ENCODE measurements around the gene GID8.

GID8 gene

DNA sequence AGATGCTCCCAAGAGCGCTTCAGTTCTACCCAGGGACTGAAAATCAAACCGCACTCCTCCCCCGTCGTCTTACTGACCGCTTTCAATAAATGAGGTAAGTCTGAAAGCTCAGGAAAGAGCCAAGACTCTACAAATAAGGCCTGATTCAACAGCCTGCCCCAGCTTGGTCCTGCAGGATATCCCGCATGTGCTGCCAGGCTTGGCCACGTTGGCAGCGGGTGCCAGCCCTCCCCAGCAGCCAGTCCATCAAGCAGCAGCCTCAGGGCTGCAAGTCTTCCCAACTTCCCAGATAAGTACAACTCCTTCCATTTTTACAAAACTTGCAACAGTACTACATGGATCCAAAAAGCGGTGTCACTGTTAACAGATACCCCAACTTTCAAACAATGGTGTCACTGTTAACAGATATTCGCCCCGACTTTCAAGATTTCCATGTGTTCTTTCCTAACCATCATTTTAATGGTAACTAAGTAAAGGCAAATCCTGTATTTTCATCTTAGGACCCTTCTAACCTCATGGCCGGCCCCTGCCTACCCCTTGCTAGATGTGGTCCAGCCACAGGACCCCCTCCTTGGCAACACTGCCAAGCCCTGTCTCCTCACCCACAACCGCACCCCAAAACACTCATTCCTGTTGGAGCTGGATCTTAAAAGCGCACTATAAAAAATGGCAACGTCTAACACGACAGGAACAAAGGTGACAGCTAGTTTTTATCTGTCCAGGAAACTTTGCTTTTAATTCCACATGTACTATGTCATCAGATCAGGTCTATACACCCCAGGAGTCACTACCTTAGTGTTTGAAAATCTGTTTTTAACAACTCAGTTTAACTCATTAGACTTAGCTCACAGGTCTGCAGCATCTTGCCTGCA, 39.6 kb upstream of the GID8 start:
- no peak for DNase-seq (ENCODE audit: low read depth)
- H3K4me3 ChIP-seq (ENCODE audit: low read depth, low read length): no peak overlapping the region
- TF ChIP-seq, protein P1, sequence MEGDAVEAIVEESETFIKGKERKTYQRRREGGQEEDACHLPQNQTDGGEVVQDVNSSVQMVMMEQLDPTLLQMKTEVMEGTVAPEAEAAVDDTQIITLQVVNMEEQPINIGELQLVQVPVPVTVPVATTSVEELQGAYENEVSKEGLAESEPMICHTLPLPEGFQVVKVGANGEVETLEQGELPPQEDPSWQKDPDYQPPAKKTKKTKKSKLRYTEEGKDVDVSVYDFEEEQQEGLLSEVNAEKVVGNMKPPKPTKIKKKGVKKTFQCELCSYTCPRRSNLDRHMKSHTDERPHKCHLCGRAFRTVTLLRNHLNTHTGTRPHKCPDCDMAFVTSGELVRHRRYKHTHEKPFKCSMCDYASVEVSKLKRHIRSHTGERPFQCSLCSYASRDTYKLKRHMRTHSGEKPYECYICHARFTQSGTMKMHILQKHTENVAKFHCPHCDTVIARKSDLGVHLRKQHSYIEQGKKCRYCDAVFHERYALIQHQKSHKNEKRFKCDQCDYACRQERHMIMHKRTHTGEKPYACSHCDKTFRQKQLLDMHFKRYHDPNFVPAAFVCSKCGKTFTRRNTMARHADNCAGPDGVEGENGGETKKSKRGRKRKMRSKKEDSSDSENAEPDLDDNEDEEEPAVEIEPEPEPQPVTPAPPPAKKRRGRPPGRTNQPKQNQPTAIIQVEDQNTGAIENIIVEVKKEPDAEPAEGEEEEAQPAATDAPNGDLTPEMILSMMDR (IDR thresholded peaks at IDR 0.05; ENCODE audit: low read depth, low read length, missing control alignments): no peak

DNA sequence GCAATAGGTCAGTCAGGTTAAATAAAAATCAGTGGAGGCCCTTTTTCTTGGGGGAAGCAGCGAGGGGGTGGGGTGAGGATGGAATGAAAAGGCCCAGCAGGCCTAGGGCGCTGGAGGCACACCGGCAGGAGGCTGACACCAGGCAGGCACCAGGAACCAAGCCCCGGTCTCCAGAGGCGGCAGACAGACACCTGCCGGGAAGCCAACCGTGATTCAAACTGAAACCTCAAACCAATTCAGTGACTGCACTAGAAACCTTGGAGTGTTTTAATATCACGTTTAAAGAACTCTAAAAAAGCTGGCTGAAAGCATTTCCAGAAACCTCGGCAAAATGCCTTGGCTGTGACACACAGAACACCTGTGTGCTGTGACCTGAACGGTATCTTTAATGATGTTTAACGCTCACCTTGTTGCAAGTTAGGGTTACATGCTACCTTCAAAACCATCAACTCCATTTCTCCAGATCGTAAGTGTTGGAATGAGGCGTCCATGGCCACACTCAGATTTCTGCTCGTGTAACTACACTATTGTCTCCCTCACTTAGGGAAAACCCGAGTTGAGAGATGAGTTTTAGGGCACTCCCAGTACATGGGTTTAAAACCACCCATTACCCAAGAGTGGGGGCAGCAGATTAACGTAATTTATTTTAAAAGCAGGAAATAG, 38.8 kb upstream of the GID8 start:
- no peak for DNase-seq (ENCODE audit: low read depth)
- TF ChIP-seq, protein P1 (IDR thresholded peaks at IDR 0.05; ENCODE audit: low read depth, low read length, missing control alignments): no peak
- H3K4me3 ChIP-seq (ENCODE audit: low read depth, low read length): no peak overlapping the region

DNA sequence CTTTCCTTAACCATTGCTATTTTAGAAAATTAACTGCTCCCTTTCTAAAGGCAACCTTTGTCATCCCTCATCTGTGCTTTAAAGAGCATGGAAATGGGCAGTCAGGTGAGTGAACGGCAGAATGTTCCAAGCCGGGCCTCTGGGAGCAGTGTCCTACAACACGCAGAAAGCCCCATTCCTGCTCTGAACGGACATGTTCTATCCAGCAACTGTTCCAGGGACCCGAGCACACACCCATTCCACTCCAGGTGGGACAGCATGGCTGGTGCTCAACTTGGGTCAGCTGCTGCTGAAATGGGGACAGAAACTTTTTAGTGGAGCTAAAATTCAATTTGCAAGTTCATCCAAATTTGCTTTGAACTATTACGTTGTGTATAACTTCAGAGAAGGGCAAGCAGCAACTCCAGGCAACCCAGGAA, 38.3 kb upstream of the GID8 start:
- no peak overlapping the region for H3K4me3 ChIP-seq (ENCODE audit: low read depth, low read length)
- TF ChIP-seq, protein P1 (IDR thresholded peaks at IDR 0.05; ENCODE audit: low read depth, low read length, missing control alignments): peak; percentile 3
- DNase-seq (ENCODE audit: low read depth): no peak

DNA sequence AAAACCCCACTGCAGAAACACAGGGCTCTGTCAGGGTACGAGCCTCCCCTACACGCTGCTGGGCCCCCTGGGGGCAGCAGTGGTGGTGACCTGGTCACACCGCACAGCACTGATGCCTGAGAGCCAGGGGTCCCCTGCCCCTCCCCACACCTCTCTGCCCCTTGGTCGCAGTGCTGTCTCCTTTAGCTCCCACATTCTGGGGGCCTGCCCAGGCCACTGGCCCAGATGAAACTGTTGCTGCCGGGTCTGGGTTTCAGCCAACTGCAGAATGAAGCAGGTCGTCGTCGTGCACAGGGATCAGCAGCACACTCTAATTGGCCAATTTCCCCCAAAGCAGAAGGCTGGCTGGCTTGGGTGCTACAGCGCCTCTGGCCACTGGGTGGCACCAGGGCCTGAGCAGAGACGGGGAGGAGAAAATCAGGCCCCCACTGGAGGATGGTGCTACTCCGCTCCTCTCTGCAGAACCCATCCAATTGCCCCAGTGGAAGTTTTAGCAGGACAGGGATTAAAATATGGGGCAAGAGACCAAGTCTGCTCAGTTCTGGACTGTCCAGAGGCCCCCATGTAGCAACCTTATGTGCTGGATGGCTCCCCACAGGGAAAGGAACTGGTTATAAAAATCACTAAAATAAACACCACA, 37.8 kb upstream of the GID8 start:
- DNase-seq (ENCODE audit: low read depth): peak; percentile 36
- TF ChIP-seq, protein P1 (IDR thresholded peaks at IDR 0.05; ENCODE audit: low read depth, low read length, missing control alignments): peak; percentile 98
- no peak overlapping the region for H3K4me3 ChIP-seq (ENCODE audit: low read depth, low read length)

DNA sequence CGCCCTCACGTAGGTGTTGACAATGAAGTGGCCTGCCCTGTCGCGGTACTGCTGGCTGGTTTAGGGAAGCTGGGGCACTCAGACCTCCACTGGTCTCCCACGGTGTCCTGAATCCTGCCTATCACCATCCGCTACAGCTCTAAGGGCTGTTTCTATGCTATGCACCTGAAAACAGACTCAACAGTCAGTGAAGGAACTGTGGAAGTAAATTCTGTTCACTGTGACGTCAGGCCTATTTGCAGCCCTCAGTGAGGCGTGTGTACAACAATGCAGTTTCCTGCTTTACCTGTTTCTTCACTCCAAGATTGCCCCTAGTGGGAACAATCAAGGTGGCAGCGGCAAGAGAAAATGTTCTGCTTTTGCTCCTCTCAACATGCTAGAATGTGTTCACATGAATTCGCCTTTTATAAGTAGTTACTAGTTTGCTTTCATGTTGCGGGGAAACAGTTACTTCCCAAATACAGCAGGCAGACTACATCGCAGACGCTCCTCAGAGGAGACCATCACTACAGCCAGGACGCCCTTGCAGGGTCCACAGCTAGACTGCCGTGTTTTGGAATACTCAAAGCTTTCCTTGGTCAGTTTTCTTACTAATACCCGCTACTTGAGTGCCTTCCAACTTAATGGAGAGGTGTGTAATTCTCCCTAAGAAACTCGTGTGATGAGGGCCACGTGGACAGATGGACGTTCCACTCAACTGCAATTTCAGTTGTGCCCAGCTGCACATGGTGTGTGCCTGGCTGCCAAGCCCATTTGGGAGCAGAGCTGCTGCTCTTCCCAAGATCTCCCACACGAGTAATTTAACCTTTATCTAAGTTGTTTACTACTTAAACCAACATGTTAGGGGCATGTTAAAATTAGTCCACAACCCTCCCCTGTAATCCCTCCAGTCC, 37.0 kb upstream of the GID8 start:
- no peak overlapping the region for H3K4me3 ChIP-seq (ENCODE audit: low read depth, low read length)
- DNase-seq (ENCODE audit: low read depth): no peak
- TF ChIP-seq, protein P1 (IDR thresholded peaks at IDR 0.05; ENCODE audit: low read depth, low read length, missing control alignments): peak; percentile 34

DNA sequence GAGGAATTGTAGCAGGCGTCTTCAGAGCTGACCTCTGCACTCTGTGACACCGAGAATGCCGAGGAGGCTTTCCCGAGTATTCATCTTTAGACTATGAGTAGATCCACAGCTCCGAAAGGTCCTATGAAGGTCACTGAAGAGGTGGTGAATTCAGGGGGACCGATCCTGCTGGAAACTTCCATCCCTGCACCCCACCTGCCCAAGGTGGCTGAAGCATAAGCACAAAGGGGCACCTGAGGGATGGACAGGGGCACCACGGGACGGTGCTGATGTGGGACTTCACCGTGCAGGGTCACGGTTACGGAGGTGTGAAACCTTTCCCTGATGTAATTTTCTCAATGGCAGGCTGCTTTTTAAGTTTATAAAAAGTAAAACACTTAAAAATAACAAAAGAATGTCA, 36.1 kb upstream of the GID8 start:
- no peak overlapping the region for H3K4me3 ChIP-seq (ENCODE audit: low read depth, low read length)
- TF ChIP-seq, protein P1 (IDR thresholded peaks at IDR 0.05; ENCODE audit: low read depth, low read length, missing control alignments): no peak
- no peak for DNase-seq (ENCODE audit: low read depth)
